Measurements from ENCODE around the gene POLR3H. TPM values are rescaled to one million over a fixed set of nuclear protein-coding genes. Genes with fewer than 3 reads are reported as not detected.
A peak's percentile ranks its signal among the peaks of the same experiment; 100 is the strongest.

POLR3H gene
- total and polyA plus RNA-seq, 4 experiments from 2014 or later = 20.7 to 43.7 (median 32.7) TPM

GRCh38 chr22:41582694-41583093 lies 38.4 kb upstream of the POLR3H start:
- Mint-ChIP-seq H3K36me3 (peaks cover 9 to 52% of the 10 kb centered on the region in 2 donors), H3K27me3 (no peaks in the 10 kb centered on the region), H3K4me3 (peak overlapping the region in 1 of 8 donors; percentile 63), H3K9me3 (no peaks in the 10 kb centered on the region), H3K4me1 (peaks cover 1 to 11% (median 3%) of the 10 kb centered on the region in 4 donors), H3K27ac (peak overlapping the region in 1 of 7 donors; percentile 52)
- Histone ChIP-seq H3K9me3 (ENCODE audit: control insufficient read depth in 1 of 2, low read length in 2 of 2) (no peaks in the 10 kb centered on the region), H3K4me3 (ENCODE audit: low read length in 2 of 2) (no peak overlapping the region), H3K36me3 (ENCODE audit: insufficient read depth, low read length) (peaks cover 26% of the 10 kb centered on the region), H3K27ac (ENCODE audit: low read depth, low read length) (no peak overlapping the region), H3K4me1 (ENCODE audit: insufficient read depth, low read length) (no peaks in the 10 kb centered on the region), H3K27me3 (ENCODE audit: insufficient read depth, low read length) (no peaks in the 10 kb centered on the region)
- ChIA-PET CTCF (ENCODE audit: partially characterized antibody) (interaction anchor here (0.6 kb wide), 1 partner anchor 132 kb away, joined by 3 read pairs; no protein-coding TSS in a partner anchor), POLR2A (ENCODE audit: partially characterized antibody) (no interaction called here)
- intact Hi-C loops (cut with micrococcal nuclease) = loop anchor here (10.0 kb wide), 1 partner anchor 138 kb away; the partner anchor contains the start of gene TOB2
- DNase-seq = no peak

GRCh38 chr22:41579997-41580355 lies 35.7 kb upstream of the POLR3H start:
- CTCF ChIA-PET (ENCODE audit: partially characterized antibody) = interaction anchor here (0.6 kb wide), 1 partner anchor 767 kb away, joined by 3 read pairs; no protein-coding TSS in a partner anchor
- Histone ChIP-seq H3K4me3 (ENCODE audit: low read length in 2 of 2) (no peak overlapping the region), H3K27ac (ENCODE audit: low read depth, low read length) (no peak overlapping the region), H3K27me3 (ENCODE audit: insufficient read depth, low read length) (no peaks in the 10 kb centered on the region), H3K36me3 (ENCODE audit: insufficient read depth, low read length) (peaks cover 30% of the 10 kb centered on the region), H3K9me3 (ENCODE audit: control insufficient read depth in 1 of 2, low read length in 2 of 2) (no peaks in the 10 kb centered on the region), H3K4me1 (ENCODE audit: insufficient read depth, low read length) (no peaks in the 10 kb centered on the region)
- peaks cover 0 to 6% (median under 1%) of the 10 kb centered on the region in 4 donors for H3K4me1 Mint-ChIP-seq
- no peaks in the 10 kb centered on the region for H3K27me3 Mint-ChIP-seq
- DNase-seq = no peak
- peaks cover 13 to 58% of the 10 kb centered on the region in 2 donors for H3K36me3 Mint-ChIP-seq
- H3K9me3 Mint-ChIP-seq = no peaks in the 10 kb centered on the region
- H3K27ac Mint-ChIP-seq = no peak overlapping the region
- POLR2A ChIA-PET (ENCODE audit: partially characterized antibody) = no interaction called here
- intact Hi-C loops (cut with micrococcal nuclease) = loop anchor here (10.0 kb wide), 1 partner anchor 135 kb away; the partner anchor contains the start of gene TOB2
- no peak overlapping the region for H3K4me3 Mint-ChIP-seq

GRCh38 chr22:41579297-41579996 lies 35.2 kb upstream of the POLR3H start:
- ChIA-PET POLR2A (ENCODE audit: partially characterized antibody) (no interaction called here), CTCF (ENCODE audit: partially characterized antibody) (interaction anchor here (0.6 kb wide), 1 partner anchor 766 kb away, joined by 3 read pairs; no protein-coding TSS in a partner anchor)
- no peaks in the 10 kb centered on the region for H3K9me3 Mint-ChIP-seq
- no peak overlapping the region for H3K27ac Mint-ChIP-seq
- H3K27me3 ChIP-seq (ENCODE audit: insufficient read depth, low read length) = no peaks in the 10 kb centered on the region
- H3K36me3 Mint-ChIP-seq = peaks cover 12 to 53% of the 10 kb centered on the region in 2 donors
- H3K4me1 ChIP-seq (ENCODE audit: insufficient read depth, low read length) = no peaks in the 10 kb centered on the region
- intact Hi-C loops (cut with micrococcal nuclease) = no loop called here
- peaks cover 28% of the 10 kb centered on the region for H3K36me3 ChIP-seq (ENCODE audit: insufficient read depth, low read length)
- H3K27ac ChIP-seq (ENCODE audit: low read depth, low read length) = no peak overlapping the region
- no peaks in the 10 kb centered on the region for H3K27me3 Mint-ChIP-seq
- no peak overlapping the region for H3K4me3 Mint-ChIP-seq
- H3K9me3 ChIP-seq (ENCODE audit: control insufficient read depth in 1 of 2, low read length in 2 of 2) = no peaks in the 10 kb centered on the region
- H3K4me1 Mint-ChIP-seq = peaks cover 0 to 6% (median under 1%) of the 10 kb centered on the region in 4 donors
- H3K4me3 ChIP-seq (ENCODE audit: low read length in 2 of 2) = no peak overlapping the region
- DNase-seq = no peak

- H3K27ac Mint-ChIP-seq = no peak overlapping the region
- intact Hi-C loops (cut with micrococcal nuclease) = no loop called here
- DNase-seq = no peak
- ChIA-PET POLR2A (ENCODE audit: partially characterized antibody) (no interaction called here), CTCF (ENCODE audit: partially characterized antibody) (no interaction called here)
- no peaks in the 10 kb centered on the region for H3K9me3 ChIP-seq (ENCODE audit: control insufficient read depth in 1 of 2, low read length in 2 of 2)
- H3K36me3 ChIP-seq (ENCODE audit: insufficient read depth, low read length) = peaks cover 22% of the 10 kb centered on the region
- H3K4me3 Mint-ChIP-seq = no peak overlapping the region
- peaks cover 0 to 6% (median under 1%) of the 10 kb centered on the region in 4 donors for H3K4me1 Mint-ChIP-seq
- H3K9me3 Mint-ChIP-seq = no peaks in the 10 kb centered on the region
- H3K4me3 ChIP-seq (ENCODE audit: low read length in 2 of 2) = no peak overlapping the region
- no peaks in the 10 kb centered on the region for H3K27me3 ChIP-seq (ENCODE audit: insufficient read depth, low read length)
- H3K27ac ChIP-seq (ENCODE audit: low read depth, low read length) = no peak overlapping the region
- H3K27me3 Mint-ChIP-seq = no peaks in the 10 kb centered on the region
- H3K4me1 ChIP-seq (ENCODE audit: insufficient read depth, low read length) = no peaks in the 10 kb centered on the region
- peaks cover 10 to 49% of the 10 kb centered on the region in 2 donors for H3K36me3 Mint-ChIP-seq
Observed at GRCh38 chr22:41578818-41579217, 34.5 kb upstream of the POLR3H start.

GRCh38 chr22:41578114-41578513 lies 33.8 kb upstream of the POLR3H start:
- H3K36me3 Mint-ChIP-seq = peaks cover 10 to 43% of the 10 kb centered on the region in 2 donors
- Histone ChIP-seq H3K27ac (ENCODE audit: low read depth, low read length) (no peak overlapping the region), H3K4me1 (ENCODE audit: insufficient read depth, low read length) (no peaks in the 10 kb centered on the region), H3K27me3 (ENCODE audit: insufficient read depth, low read length) (no peaks in the 10 kb centered on the region), H3K4me3 (ENCODE audit: low read length in 2 of 2) (no peak overlapping the region), H3K36me3 (ENCODE audit: insufficient read depth, low read length) (peaks cover 19% of the 10 kb centered on the region), H3K9me3 (ENCODE audit: control insufficient read depth in 1 of 2, low read length in 2 of 2) (no peaks in the 10 kb centered on the region)
- no peak overlapping the region for H3K4me3 Mint-ChIP-seq
- DNase-seq = no peak
- no peaks in the 10 kb centered on the region for H3K27me3 Mint-ChIP-seq
- CTCF ChIA-PET (ENCODE audit: partially characterized antibody) = no interaction called here
- intact Hi-C loops (cut with micrococcal nuclease) = no loop called here
- no peaks in the 10 kb centered on the region for H3K9me3 Mint-ChIP-seq
- H3K27ac Mint-ChIP-seq = peak overlapping the region in 2 of 7 donors; percentile 23 to 46
- POLR2A ChIA-PET (ENCODE audit: partially characterized antibody) = no interaction called here
- H3K4me1 Mint-ChIP-seq = peaks cover 0 to 6% (median under 1%) of the 10 kb centered on the region in 4 donors

- Mint-ChIP-seq H3K36me3 (peaks cover 4 to 33% of the 10 kb centered on the region in 2 donors), H3K9me3 (no peaks in the 10 kb centered on the region), H3K27ac (peak overlapping the region in 1 of 7 donors; percentile 37), H3K4me1 (no peaks in the 10 kb centered on the region), H3K27me3 (no peaks in the 10 kb centered on the region), H3K4me3 (no peak overlapping the region)
- ChIA-PET CTCF (ENCODE audit: partially characterized antibody) (interaction anchor here (0.5 kb wide), 1 partner anchor 630 kb away, joined by 3 read pairs; no protein-coding TSS in a partner anchor), POLR2A (ENCODE audit: partially characterized antibody) (no interaction called here)
- Histone ChIP-seq H3K27ac (ENCODE audit: low read depth, low read length) (no peak overlapping the region), H3K4me1 (ENCODE audit: insufficient read depth, low read length) (no peaks in the 10 kb centered on the region), H3K36me3 (ENCODE audit: insufficient read depth, low read length) (peaks cover 11% of the 10 kb centered on the region), H3K27me3 (ENCODE audit: insufficient read depth, low read length) (no peaks in the 10 kb centered on the region), H3K4me3 (ENCODE audit: low read length in 2 of 2) (no peak overlapping the region), H3K9me3 (ENCODE audit: control insufficient read depth in 1 of 2, low read length in 2 of 2) (no peaks in the 10 kb centered on the region)
- DNase-seq = peak in 4 of 5 donors; percentile 9 to 34 (median 21)
- intact Hi-C loops (cut with micrococcal nuclease) = no loop called here
Observed at GRCh38 chr22:41576877-41577276, 32.6 kb upstream of the POLR3H start.

GRCh38 chr22:41575533-41575932 lies 31.3 kb upstream of the POLR3H start:
- no peak overlapping the region for H3K4me3 Mint-ChIP-seq
- Histone ChIP-seq H3K36me3 (ENCODE audit: insufficient read depth, low read length) (peaks cover 11% of the 10 kb centered on the region), H3K4me1 (ENCODE audit: insufficient read depth, low read length) (no peaks in the 10 kb centered on the region), H3K27ac (ENCODE audit: low read depth, low read length) (no peak overlapping the region), H3K9me3 (ENCODE audit: control insufficient read depth in 1 of 2, low read length in 2 of 2) (no peaks in the 10 kb centered on the region), H3K27me3 (ENCODE audit: insufficient read depth, low read length) (no peaks in the 10 kb centered on the region), H3K4me3 (ENCODE audit: low read length in 2 of 2) (no peak overlapping the region)
- no peaks in the 10 kb centered on the region for H3K4me1 Mint-ChIP-seq
- no peaks in the 10 kb centered on the region for H3K27me3 Mint-ChIP-seq
- no peak overlapping the region for H3K27ac Mint-ChIP-seq
- no peaks in the 10 kb centered on the region for H3K9me3 Mint-ChIP-seq
- intact Hi-C loops (cut with micrococcal nuclease) = no loop called here
- DNase-seq = no peak
- ChIA-PET CTCF (ENCODE audit: partially characterized antibody) (no interaction called here), POLR2A (ENCODE audit: partially characterized antibody) (no interaction called here)
- H3K36me3 Mint-ChIP-seq = peaks cover 4 to 33% of the 10 kb centered on the region in 2 donors

Data from CD4-positive, alpha-beta memory T cell (primary cell).